Natural killer cell (primary cell): ENCODE results near the gene LTB4R2. TPM values are rescaled to one million over a fixed set of nuclear protein-coding genes. Genes with fewer than 3 reads are reported as not detected.

ENCODE experiments used
- ATAC-seq, 3 donors: fragments of 150-1000 bp in 2 of 3; fragments of 200-7000 bp in 1 of 3; cut with Tn5 transposase; 1 replicate in 1 of 3; 2 replicates in 2 of 3; pipeline ENCODE4 v1.10.0; 2021; ENCODE audit warnings: mild to moderate bottlenecking in 2 of 3, moderate library complexity in 2 of 3
- DNase-seq, 2 donors: peaks; one replicate each; pipeline versions ENCODE4 v3.0.0 to v3.0.0-alpha.2; 2013 to 2021; ENCODE audit warnings: mixed read lengths in 1 of 2
- H3K27ac ChIP-seq: one replicate; pipeline ENCODE4 v1.5.1; 2013; ENCODE audit warnings: mild to moderate bottlenecking, low read length
- H3K27me3 ChIP-seq: one replicate; pipeline ENCODE4 v1.6.1; 2013; ENCODE audit warnings: low read length; ENCODE audit not compliant: control insufficient read depth, insufficient read depth
- H3K36me3 ChIP-seq: one replicate; pipeline ENCODE4 v1.6.1; 2013; ENCODE audit warnings: low read length; ENCODE audit not compliant: control insufficient read depth, insufficient read depth
- H3K4me1 ChIP-seq: one replicate; pipeline ENCODE4 v1.6.1; 2013; ENCODE audit warnings: low read length; ENCODE audit not compliant: control insufficient read depth, insufficient read depth
- H3K4me3 ChIP-seq: one replicate; pipeline ENCODE4 v1.5.1; 2013; ENCODE audit warnings: low read length
- H3K9me3 ChIP-seq: one replicate; pipeline ENCODE4 v1.6.1; 2013; ENCODE audit warnings: low read length; ENCODE audit not compliant: control insufficient read depth, insufficient read depth
- H3K27ac Mint-ChIP-seq, 2 donors: one replicate each; pipeline ENCODE4 v1.8.0; 2022; ENCODE audit warnings: mild to moderate bottlenecking in 2 of 2, mixed read lengths in 2 of 2, moderate library complexity in 1 of 2
- H3K27me3 Mint-ChIP-seq, 2 donors: one replicate each; pipeline ENCODE4 v1.8.0; 2022; ENCODE audit warnings: low read depth in 2 of 2, mixed read lengths in 2 of 2
- H3K36me3 Mint-ChIP-seq: one replicate; pipeline ENCODE4 v1.8.0; 2022; ENCODE audit warnings: mixed read lengths
- H3K4me1 Mint-ChIP-seq, 2 donors: one replicate each; pipeline ENCODE4 v1.8.0; 2022; ENCODE audit warnings: mixed read lengths in 2 of 2
- H3K4me3 Mint-ChIP-seq: one replicate; pipeline ENCODE4 v1.8.0; 2022; ENCODE audit warnings: mild to moderate bottlenecking, moderate library complexity, mixed read lengths
- H3K9me3 Mint-ChIP-seq, 2 donors: one replicate each; pipeline ENCODE4 v1.8.0; 2022; ENCODE audit warnings: mixed read lengths in 2 of 2
- CTCF ChIP-seq: fragments of 200-600 bp; IDR thresholded peaks from one replicate; pipeline ENCODE4 v1.8.0; 2022; ENCODE audit warnings: antibody characterized with exemption
- WGBS: methylation state at CpG from one replicate; pipeline ENCODE4 v1.1.7; 2013; ENCODE audit warnings: missing lambda C conversion rate; ENCODE audit not compliant: insufficient coverage; 5-methylcytosine and 5-hydroxymethylcytosine counted together
- intact Hi-C: fragments of 100-400 bp; cut with micrococcal nuclease; formaldehyde crosslinking; loops from one replicate; pipeline ENCODE4 v1.14.2; 2022
- total RNA-seq, 4 donors: library from RNA; stranded (reverse); fragments of 120-200 nt in 1 of 4; gene quantifications; one replicate each; pipeline versions ENCODE4 v1.2.3 to v1.2.4, GENCODE V29; 2013 to 2022

LTB4R2 gene
- total RNA-seq, 3 donors from 2014 or later (not counting 1 experiment from before 2014, with no cell fraction given), result 27.6 to 40.5 (median 37.4) TPM

- H3K36me3 ChIP-seq, result peaks cover 45% of the 10 kb centered on the region
Observed at GRCh38 chr14:24299255-24300191, 10.4 kb upstream of the LTB4R2 start, which contains the start of the genes DHRS1 and NOP9. TSS of gene DHRS1 (minus strand) at chr14:24299780. CDS start at chr14:24299106, 674 bp downstream. TSS of gene NOP9 (plus strand) at chr14:24299850. CDS start at chr14:24299955, 105 bp downstream.

GRCh38 chr14:24300326-24300980 is 9.5 kb upstream of the LTB4R2 start:
- peak overlapping the region; percentile 51 for H3K4me3 ChIP-seq
- H3K27me3 ChIP-seq, result no peaks in the 10 kb centered on the region
- DNase-seq (no peak), ATAC-seq (no peak)
- no peaks in the 10 kb centered on the region for H3K27me3 Mint-ChIP-seq
- no peaks in the 10 kb centered on the region for H3K9me3 Mint-ChIP-seq
- no peak for TF ChIP-seq CTCF
- H3K4me3 Mint-ChIP-seq, result peak overlapping the region; percentile 91
- H3K27ac Mint-ChIP-seq, result peak overlapping the region; percentile 91 to 92
- H3K36me3 Mint-ChIP-seq, result peaks cover 14% of the 10 kb centered on the region
- peaks cover 25% of the 10 kb centered on the region for H3K4me1 ChIP-seq
- H3K27ac ChIP-seq, result peak overlapping the region; percentile 61
- peaks cover 54% of the 10 kb centered on the region for H3K36me3 ChIP-seq
- peaks cover 42 to 55% of the 10 kb centered on the region in 2 donors for H3K4me1 Mint-ChIP-seq
- H3K9me3 ChIP-seq, result no peaks in the 10 kb centered on the region
- 43% methylated on average over 16 of the region's 16 CpGs for WGBS
- intact Hi-C loops, result loop anchor here (1.0 kb wide), 1 partner anchor 10 kb away; the partner anchor contains the start of gene LTB4R2

More at GRCh38 chr14:24299255-24300191, 10.4 kb upstream of the LTB4R2 start, which contains the start of the genes DHRS1 and NOP9:
- peaks cover 42 to 55% of the 10 kb centered on the region in 2 donors for H3K4me1 Mint-ChIP-seq
- H3K36me3 Mint-ChIP-seq, result peaks cover 5% of the 10 kb centered on the region
- ATAC-seq, result peak; percentile 79 to 89 (median 82)
- no peak for TF ChIP-seq CTCF
- Histone ChIP-seq H3K27me3 (no peaks in the 10 kb centered on the region), H3K9me3 (no peaks in the 10 kb centered on the region), H3K4me3 (peak within 1 kb of the TSS; percentile 51), H3K27ac (peak within 1 kb of the TSS; percentile 61), H3K4me1 (peaks cover 25% of the 10 kb centered on the region)
- H3K9me3 Mint-ChIP-seq, result no peaks in the 10 kb centered on the region
- intact Hi-C loops, result loop anchor here (1.0 to 2.0 kb wide), 5 partner anchors 11 to 184 kb away; partner anchors contain the start of genes IPO4, LTB4R2 and RABGGTA
- peak; percentile 95 to 96 for DNase-seq
- peak within 1 kb of the TSS; percentile 91 for H3K4me3 Mint-ChIP-seq
- H3K27ac Mint-ChIP-seq, result peak within 1 kb of the TSS; percentile 91 to 92
- WGBS, result under 1% methylated on average over 75 of the region's 75 CpGs
- no peaks in the 10 kb centered on the region for H3K27me3 Mint-ChIP-seq

GRCh38 chr14:24304019-24304387 is 5.9 kb upstream of the LTB4R2 start:
- peaks cover 67% of the 10 kb centered on the region for H3K36me3 ChIP-seq
- Mint-ChIP-seq H3K9me3 (no peaks in the 10 kb centered on the region), H3K27ac (no peak overlapping the region), H3K4me3 (no peak overlapping the region), H3K4me1 (peaks cover 41 to 54% of the 10 kb centered on the region in 2 donors), H3K27me3 (no peaks in the 10 kb centered on the region), H3K36me3 (peaks cover 10% of the 10 kb centered on the region)
- TF ChIP-seq CTCF, result no peak
- WGBS, result 97% methylated on average over 11 of the region's 11 CpGs
- no peak for ATAC-seq
- H3K9me3 ChIP-seq, result no peaks in the 10 kb centered on the region
- DNase-seq, result no peak
- peaks cover 29% of the 10 kb centered on the region for H3K4me1 ChIP-seq
- no peaks in the 10 kb centered on the region for H3K27me3 ChIP-seq
- intact Hi-C loops, result no loop called here
- no peak overlapping the region for H3K4me3 ChIP-seq
- no peak overlapping the region for H3K27ac ChIP-seq
